Activated CD8-positive, alpha-beta memory T cell treated with anti-CD3 and anti-CD28 coated beads for 36 hours (primary cell): ENCODE measurements around the gene CRP. TPM values are rescaled to one million over a fixed set of nuclear protein-coding genes. Genes with fewer than 3 reads are reported as not detected.
"Not testable (repeated sequence)": the region's sequence is repeated elsewhere in the genome, so short reads cannot be mapped to it uniquely, and the experiment has no call there.

Experiments used
- CTCF ChIA-PET: fragments of 350-600 bp; sonication (Branson Sonifier 250); formaldehyde crosslinking; loops from one replicate; lab custom pipeline; 2021; ENCODE audit warnings: antibody characterized with exemption; lab: Charles Lee
- POLR2A ChIA-PET: fragments of 350-600 bp; sonication (Branson Sonifier 250); formaldehyde crosslinking; loops from one replicate; lab custom pipeline; 2021; ENCODE audit warnings: antibody characterized with exemption; lab: Charles Lee
- total RNA-seq, 2 experiments: library from RNA; stranded (reverse); gene quantifications; one replicate each; pipeline ENCODE4 v1.2.3, GENCODE V29; 2021

CRP gene
- total RNA-seq, 2 experiments from 2014 or later, result not detected

DNA sequence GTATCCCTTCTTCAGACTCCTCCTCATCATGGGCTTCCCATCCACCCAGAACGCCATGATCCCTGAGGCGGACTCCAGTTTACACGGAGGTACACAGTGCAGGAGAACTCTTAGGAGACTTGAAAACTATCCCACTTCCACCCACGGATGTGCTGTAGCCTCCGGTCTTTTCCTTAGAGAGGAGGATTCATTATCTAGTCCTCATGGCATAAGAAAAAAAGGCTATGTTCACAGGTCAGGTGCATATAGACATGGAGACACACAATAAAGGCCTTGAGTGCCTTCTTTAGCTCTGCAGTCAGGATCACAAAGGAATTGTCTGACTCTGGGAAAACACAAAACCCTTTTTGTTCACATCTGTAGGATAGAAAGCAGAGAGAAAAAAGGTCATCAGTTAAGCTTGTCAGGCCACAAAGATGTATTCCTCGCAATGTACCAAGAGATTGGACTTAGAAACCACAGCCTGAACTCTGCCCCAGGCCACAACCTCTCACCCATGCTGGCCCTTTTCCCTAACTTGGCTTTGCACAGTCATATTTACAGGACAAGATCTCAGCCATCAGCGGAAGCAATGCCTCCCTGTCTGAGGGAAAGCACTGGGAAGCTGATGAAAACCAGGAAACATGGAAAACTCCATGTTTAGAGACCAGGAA is 9.0 kb downstream of the CRP start:
- CTCF ChIA-PET, result no interaction called here
- POLR2A ChIA-PET, result no interaction called here

GRCh38 chr1:159704481-159704880 is 9.9 kb downstream of the CRP start:
- POLR2A ChIA-PET, result no interaction called here

DNA sequence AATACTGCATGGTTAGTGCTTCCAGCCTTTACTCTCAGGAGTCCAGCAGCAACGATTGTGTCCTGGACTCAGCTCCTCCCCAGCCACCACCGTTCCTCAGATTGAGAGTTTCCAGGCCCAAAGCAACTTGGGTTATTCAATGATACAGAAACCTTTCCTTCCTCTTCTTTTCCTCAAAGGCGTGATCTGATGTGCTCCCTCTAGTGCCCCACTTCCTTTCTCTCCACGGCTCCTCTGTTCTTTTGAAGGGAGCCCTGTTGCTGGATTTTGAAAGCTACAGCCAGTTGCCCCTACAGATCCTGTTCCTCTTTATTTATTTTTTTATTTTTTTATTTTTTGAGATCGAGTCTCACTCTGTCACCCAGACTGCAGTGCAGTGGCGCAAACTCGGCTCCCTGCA is 14.1 kb downstream of the CRP start:
- ChIA-PET POLR2A (no interaction called here), CTCF (no interaction called here)

More at GRCh38 chr1:159704481-159704880, 9.9 kb downstream of the CRP start:
- CTCF ChIA-PET, result no interaction called here

GRCh38 chr1:159699653-159700052 is 14.7 kb downstream of the CRP start:
- POLR2A ChIA-PET, result no interaction called here
- CTCF ChIA-PET, result no interaction called here

DNA sequence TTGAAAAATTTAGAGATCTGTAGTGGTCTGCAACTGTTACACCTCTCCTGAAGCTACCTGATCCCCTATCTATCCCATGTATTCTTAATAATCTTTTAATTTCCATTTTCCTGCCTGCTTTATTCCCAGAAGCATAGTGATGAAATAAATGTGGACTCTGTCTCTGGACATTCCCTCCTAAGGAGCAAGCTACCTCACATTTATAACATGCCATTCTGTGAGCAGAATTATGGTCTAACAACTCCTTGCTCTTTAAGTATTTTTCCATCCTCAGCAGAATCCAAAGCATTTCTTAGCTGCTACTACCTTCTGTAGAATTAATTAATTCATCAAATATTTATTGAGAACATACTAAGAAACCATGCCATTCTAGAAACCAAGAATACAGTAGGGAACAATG is 15.1 kb downstream of the CRP start:
- ChIA-PET POLR2A (no interaction called here), CTCF (no interaction called here)

- ChIA-PET POLR2A (no interaction called here), CTCF (no interaction called here)
Measured at GRCh38 chr1:159687511-159687910, 26.9 kb downstream of the CRP start.

- ChIA-PET CTCF (no interaction called here), POLR2A (no interaction called here)
Measured at GRCh38 chr1:159686599-159687299, 27.6 kb downstream of the CRP start.

DNA sequence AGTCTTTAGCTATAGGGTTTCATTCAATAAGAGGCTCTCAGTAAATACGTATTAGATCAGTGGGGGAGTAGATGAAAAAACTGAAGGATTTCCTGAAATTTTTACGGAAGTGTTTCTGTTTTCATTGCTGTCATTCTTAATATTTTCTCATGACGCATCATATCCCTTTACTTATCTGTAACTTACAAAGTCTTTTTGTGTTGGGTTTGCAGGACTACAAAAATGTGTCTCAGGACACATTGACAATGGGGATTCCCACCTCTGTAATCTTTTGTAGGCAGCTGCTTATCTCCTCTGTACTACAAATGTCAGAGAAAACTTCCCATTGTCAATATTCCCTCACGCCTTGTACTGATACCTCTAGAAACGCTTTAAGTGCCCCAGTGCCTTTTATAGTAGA is 35.5 kb downstream of the CRP start:
- ChIA-PET POLR2A (no interaction called here), CTCF (no interaction called here)

DNA sequence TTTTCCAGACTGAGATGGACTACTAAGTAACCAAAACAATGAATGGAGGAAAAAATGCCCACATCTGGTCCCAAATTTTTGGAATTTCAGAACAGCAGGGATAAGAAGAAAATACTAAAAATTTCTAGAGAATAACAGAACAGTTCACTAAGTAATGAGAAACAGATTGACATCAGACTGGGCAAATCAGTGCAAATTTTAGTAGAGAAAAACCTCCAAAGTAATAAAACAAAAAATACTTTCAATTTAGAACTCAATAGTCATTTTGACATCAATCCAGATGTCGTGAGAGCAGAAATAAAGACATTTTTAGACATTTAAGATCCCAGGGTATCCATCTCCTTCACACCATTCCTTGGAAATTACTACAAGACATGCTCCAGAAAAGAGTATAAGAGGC is 39.3 kb downstream of the CRP start:
- ChIA-PET POLR2A (no interaction called here), CTCF (no interaction called here)

DNA sequence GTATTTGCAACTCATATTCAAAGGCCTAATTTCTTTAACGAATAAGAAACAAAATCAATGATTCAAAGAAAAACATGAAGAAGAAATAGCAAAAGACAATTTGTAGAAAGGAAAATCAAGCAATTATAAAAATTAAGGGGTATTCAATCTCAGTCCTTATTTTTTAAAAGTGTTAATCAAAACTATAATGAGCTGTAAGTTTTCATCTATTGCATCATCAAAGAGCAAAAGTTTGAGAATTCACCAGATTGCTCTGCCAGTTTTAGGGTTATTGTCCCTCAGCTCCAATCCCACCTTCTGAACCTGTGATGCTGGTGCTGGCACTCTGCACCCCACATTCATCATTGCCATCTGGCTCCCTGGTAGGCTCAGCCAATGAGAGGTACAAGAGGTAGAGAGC is 42.0 kb downstream of the CRP start:
- POLR2A ChIA-PET, result not testable (repeated sequence)
- CTCF ChIA-PET, result interaction anchor here (0.7 kb wide), 1 partner anchor 28 kb away, joined by 3 read pairs; no protein-coding TSS in a partner anchor

GRCh38 chr1:159669338-159669737 is 45.1 kb downstream of the CRP start:
- POLR2A ChIA-PET, result no interaction called here
- CTCF ChIA-PET, result no interaction called here

- ChIA-PET CTCF (no interaction called here), POLR2A (no interaction called here)
Measured at GRCh38 chr1:159668739-159669138, 45.6 kb downstream of the CRP start.

- POLR2A ChIA-PET, result no interaction called here
- CTCF ChIA-PET, result no interaction called here
Measured at GRCh38 chr1:159664247-159664646, 50.1 kb downstream of the CRP start.

DNA sequence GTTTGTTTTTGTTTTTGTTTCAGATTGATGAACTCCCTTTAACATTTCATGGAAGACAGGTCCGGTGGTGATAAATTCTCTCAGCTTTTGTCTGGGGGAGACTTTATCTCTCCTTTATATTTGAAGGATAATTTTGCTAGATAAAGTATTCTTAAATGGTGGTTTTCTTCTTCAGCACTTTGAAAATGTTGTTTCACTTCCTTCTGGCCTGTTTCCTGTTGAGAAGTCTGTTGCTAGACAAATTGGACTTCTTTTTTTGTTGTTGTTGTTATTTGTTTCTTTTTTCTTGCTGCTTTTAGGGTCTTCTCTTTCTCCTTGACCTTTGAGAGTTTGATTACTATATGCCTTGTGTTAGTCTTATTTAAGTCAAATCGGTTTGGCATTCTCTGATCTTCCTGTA is 50.8 kb downstream of the CRP start:
- ChIA-PET POLR2A (no interaction called here), CTCF (no interaction called here)

Other genes with a start within 250 kb of the CRP start
- not detected for gene OR10J5, start 178.6 kb downstream of the CRP start, total RNA-seq
- not detected for gene APCS, start 126.8 kb downstream of the CRP start, total RNA-seq
- 10 to 100 TPM; 36.9 to 38.6 TPM for gene DUSP23, start 66.4 kb upstream of the CRP start, total RNA-seq
- gene FCRL6, start 87.8 kb upstream of the CRP start, total RNA-seq, result under 1 TPM; 0.21 to 0.40 TPM
- 1 to 10 TPM; 2.8 to 3.6 TPM for gene SLAMF8, start 112.3 kb upstream of the CRP start, total RNA-seq
- not detected for gene VSIG8, start 148.1 kb upstream of the CRP start, total RNA-seq
- gene CFAP45, start 185.6 kb upstream of the CRP start, total RNA-seq, result 1 to 10 TPM; 1.2 to 1.4 TPM
- 100 to 1,000 TPM; 532 to 538 TPM for gene TAGLN2, start 210.9 kb upstream of the CRP start, total RNA-seq
- under 1 TPM in 1 of 2 experiments, not detected in 1; 0.06 TPM for gene IGSF9, start 231.0 kb upstream of the CRP start, total RNA-seq
- not detected for gene SLAMF9, start 239.6 kb upstream of the CRP start, total RNA-seq